Lower leg skin (tissue), 4 donors: ENCODE data around the gene SNRPE. TPM values are rescaled to one million over a fixed set of nuclear protein-coding genes. Genes with fewer than 3 reads are reported as not detected.

Experiments
- DNase-seq, 2 donors: peaks; one replicate each; pipeline ENCODE4 v3.0.0-alpha.2; 2019; ENCODE audit warnings: low spot score in 2 of 2
- H3K4me3 ChIP-seq: fragments of 200-600 bp; sonication (generic); 2 replicates; pipeline ENCODE4 v1.5.1; 2017; ENCODE audit warnings: mild to moderate bottlenecking, low read depth; ENCODE audit not compliant: poor library complexity, severe bottlenecking
- POLR2A ChIP-seq, 2 donors: fragments of 450-650 bp; IDR thresholded peaks; one replicate each; pipeline ENCODE4 v1.6.1; 2016 to 2017; ENCODE audit warnings: antibody characterized with exemption in 2 of 2, mild to moderate bottlenecking in 1 of 2, moderate library complexity in 1 of 2
- WGBS, 2 donors: methylation state at CpG; one replicate each; pipeline ENCODE4 v1.1.5; 2018; 5-methylcytosine and 5-hydroxymethylcytosine counted together
- intact Hi-C: fragments of 100-400 bp; cut with DNase I; formaldehyde crosslinking; loops from one replicate; pipeline ENCODE4 v1.15.0; 2023; ENCODE audit warnings: low total_unique reads
- total RNA-seq, 4 donors: library from RNA; depleted of rRNA; stranded (reverse); fragments of >200 nt; gene quantifications; one replicate each; pipeline ENCODE4 v1.1.0, GENCODE V29; 2016
- TF ChIP-seq, protein P1 (sequence below), 3 donors: fragments of 450-650 bp; IDR thresholded peaks; one replicate each; pipeline ENCODE4 v1.5.1; 2016; ENCODE audit warnings: antibody characterized with exemption in 3 of 3, mild to moderate bottlenecking in 3 of 3, moderate library complexity in 2 of 3

Gene SNRPE
- total RNA-seq, 4 donors from 2014 or later = 36.5 to 51.1 (median 38.8) TPM

DNA sequence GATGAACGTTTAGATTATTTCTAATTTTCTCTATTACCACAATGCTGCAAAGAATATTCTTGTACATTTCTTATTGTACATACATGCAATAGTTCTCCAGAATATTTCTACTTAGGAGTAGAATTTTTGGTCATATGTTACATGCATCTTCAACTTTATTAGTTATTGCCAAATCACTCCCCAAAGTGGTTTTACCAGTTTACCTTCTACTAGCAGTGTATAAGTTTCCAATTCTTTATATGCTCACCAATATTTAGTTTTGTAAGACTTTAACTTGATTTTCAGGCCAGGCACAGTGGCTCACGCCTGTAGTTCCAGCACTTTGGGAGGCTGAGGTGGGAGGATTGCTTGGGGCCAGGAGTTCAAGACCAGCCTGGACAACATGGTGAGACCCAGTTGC is 55.4 kb downstream of the SNRPE start:
- intact Hi-C loops = no loop called here
- H3K4me3 ChIP-seq = no peak overlapping the region
- DNase-seq = no peak
- 56 to 72% methylated on average over 2 of the region's 2 CpGs for WGBS, 2 donors
- TF ChIP-seq, protein P1, sequence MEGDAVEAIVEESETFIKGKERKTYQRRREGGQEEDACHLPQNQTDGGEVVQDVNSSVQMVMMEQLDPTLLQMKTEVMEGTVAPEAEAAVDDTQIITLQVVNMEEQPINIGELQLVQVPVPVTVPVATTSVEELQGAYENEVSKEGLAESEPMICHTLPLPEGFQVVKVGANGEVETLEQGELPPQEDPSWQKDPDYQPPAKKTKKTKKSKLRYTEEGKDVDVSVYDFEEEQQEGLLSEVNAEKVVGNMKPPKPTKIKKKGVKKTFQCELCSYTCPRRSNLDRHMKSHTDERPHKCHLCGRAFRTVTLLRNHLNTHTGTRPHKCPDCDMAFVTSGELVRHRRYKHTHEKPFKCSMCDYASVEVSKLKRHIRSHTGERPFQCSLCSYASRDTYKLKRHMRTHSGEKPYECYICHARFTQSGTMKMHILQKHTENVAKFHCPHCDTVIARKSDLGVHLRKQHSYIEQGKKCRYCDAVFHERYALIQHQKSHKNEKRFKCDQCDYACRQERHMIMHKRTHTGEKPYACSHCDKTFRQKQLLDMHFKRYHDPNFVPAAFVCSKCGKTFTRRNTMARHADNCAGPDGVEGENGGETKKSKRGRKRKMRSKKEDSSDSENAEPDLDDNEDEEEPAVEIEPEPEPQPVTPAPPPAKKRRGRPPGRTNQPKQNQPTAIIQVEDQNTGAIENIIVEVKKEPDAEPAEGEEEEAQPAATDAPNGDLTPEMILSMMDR (IDR thresholded peaks at IDR 0.05) = no peak
- no peak for TF ChIP-seq POLR2A (IDR thresholded peaks at IDR 0.05)

Other genes starting within 250 kb of the SNRPE start
- gene ATP2B4, start 234.8 kb upstream of the SNRPE start, total RNA-seq = 100 to 1,000 TPM; 128 to 140 (median 132) TPM
- gene LAX1, start 96.4 kb upstream of the SNRPE start, total RNA-seq = under 1 TPM; 0.17 to 0.79 (median 0.48) TPM
- gene ZBED6, start 66.0 kb upstream of the SNRPE start, total RNA-seq = 10 to 100 TPM; 15.2 to 27.3 (median 18.3) TPM
- 100 to 1,000 TPM in 2 of 4 donors, 10 to 100 TPM in 2; 97.8 to 132 (median 107) TPM for gene ZC3H11A, start 66.0 kb upstream of the SNRPE start, total RNA-seq
- gene SOX13, start 211.5 kb downstream of the SNRPE start, total RNA-seq = 10 to 100 TPM in 2 of 4 donors, 1 to 10 TPM in 2; 7.2 to 32.2 (median 16.8) TPM